Subcutaneous adipose tissue (tissue), 4 donors: ENCODE measurements around the gene STN1. TPM values are rescaled to one million over a fixed set of nuclear protein-coding genes. Genes with fewer than 3 reads are reported as not detected.

ENCODE experiments used
- total RNA-seq, 4 donors: library from RNA; depleted of rRNA; stranded (reverse); fragments of >200 nt; gene quantifications; one replicate each; pipeline ENCODE4 v1.1.0, GENCODE V29; 2016
- TF ChIP-seq, protein P1 (sequence below): fragments of 450-650 bp; IDR thresholded peaks from one replicate; pipeline ENCODE4 v1.5.1; 2016; ENCODE audit warnings: low read depth, mild to moderate bottlenecking, control low read depth, antibody characterized with exemption, moderate library complexity

The STN1 gene
- total RNA-seq, 4 donors from 2014 or later: 16.6 to 28.4 (median 24.7) TPM

DNA sequence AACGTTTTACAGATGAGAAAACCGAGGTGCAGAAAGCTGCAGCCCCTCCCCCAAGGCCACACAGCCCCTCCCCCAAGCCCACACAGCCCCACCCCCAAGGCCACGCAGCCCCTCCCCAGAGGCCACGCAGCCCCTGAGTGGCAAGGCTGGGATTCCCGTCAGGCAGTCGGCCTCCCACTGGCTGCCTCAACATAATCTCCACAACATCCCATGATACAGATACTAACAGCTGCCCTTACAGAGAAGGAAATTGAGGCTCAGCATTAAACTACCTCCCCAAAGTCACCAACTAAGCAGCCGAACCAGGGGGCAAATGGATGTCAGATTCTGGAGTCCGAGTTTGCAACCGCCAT, 78.5 kb downstream of the STN1 start:
- TF ChIP-seq, protein P1, sequence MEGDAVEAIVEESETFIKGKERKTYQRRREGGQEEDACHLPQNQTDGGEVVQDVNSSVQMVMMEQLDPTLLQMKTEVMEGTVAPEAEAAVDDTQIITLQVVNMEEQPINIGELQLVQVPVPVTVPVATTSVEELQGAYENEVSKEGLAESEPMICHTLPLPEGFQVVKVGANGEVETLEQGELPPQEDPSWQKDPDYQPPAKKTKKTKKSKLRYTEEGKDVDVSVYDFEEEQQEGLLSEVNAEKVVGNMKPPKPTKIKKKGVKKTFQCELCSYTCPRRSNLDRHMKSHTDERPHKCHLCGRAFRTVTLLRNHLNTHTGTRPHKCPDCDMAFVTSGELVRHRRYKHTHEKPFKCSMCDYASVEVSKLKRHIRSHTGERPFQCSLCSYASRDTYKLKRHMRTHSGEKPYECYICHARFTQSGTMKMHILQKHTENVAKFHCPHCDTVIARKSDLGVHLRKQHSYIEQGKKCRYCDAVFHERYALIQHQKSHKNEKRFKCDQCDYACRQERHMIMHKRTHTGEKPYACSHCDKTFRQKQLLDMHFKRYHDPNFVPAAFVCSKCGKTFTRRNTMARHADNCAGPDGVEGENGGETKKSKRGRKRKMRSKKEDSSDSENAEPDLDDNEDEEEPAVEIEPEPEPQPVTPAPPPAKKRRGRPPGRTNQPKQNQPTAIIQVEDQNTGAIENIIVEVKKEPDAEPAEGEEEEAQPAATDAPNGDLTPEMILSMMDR: no peak

DNA sequence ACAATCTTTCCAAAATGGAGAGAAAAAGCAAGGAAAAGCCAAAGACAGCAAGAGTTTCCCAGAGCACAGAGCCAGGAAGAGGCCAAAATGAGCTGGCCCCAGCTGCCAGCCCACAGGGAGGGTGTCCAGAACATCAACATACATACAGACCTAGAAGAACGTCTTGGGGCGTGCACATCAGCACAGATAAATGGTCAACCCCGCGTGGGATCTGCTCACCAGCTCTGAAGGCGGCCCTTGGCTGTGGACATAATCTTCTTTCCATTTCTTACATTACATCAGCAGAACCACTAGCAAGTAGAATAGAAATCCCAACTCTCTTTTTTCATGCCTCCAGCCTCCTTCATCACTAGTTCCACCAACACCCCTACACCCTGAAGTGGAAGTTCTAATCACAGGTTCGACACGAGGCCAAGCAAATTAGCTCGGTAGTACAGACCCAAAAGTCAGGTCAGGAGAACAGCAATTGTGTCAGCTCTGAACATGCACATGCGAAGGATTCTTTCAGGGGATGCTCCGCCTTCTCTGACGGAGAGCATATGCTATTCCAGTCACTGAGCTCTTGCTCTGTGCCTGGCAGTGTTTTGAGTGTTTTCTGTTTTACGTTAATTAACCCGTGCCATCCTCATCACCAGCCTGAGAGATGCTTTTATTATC, 79.0 kb downstream of the STN1 start:
- TF ChIP-seq, protein P1: no peak

DNA sequence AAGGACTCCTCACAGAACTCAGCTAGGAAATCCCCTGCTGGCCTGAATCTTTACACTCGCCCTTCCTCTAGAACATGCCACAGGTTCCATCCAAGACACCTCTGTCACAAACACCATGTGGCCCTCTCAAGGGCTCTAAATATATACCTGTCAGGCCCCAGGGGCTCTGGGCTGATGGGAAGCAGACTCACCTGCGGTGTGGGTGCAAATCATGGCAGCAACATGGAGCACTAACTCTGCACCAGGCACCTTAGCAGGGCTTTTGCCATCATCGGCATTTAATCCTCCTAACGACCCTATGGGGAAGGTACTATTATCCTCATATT, 80.0 kb downstream of the STN1 start:
- TF ChIP-seq, protein P1: no peak

DNA sequence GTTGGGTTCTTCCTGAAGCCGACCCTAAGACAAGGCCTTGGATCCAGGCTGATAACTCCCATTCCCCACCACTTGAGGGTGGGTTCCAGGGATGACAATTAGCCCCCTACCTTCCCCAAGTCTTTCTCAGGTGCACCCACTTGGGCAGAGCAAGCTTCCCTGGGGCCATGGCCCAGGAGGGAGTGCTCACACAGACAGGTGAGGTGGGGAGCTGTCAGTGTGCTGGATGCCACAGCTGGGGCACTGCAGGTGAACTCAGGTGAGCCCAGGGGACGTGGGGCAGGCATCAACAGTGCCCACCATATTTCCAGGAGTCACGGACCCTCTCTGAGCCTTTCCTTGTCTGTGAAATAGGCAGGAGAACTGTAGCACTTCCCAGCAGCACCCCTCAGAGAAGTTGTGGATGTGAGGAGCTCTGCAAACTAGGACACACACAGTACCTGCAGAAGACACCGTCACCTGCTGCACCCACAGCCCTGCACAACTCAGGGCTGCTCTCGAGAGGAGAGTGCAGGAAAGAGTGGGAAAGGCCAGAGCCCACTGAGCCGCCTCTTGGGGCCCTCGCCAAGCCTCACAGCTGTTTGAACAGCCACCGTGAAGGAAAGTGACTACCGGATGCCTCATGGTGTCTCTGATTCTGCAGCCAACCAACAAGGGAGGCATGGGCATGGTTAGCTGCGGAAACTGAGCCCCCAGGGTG, 80.5 kb downstream of the STN1 start:
- TF ChIP-seq, protein P1: no peak

DNA sequence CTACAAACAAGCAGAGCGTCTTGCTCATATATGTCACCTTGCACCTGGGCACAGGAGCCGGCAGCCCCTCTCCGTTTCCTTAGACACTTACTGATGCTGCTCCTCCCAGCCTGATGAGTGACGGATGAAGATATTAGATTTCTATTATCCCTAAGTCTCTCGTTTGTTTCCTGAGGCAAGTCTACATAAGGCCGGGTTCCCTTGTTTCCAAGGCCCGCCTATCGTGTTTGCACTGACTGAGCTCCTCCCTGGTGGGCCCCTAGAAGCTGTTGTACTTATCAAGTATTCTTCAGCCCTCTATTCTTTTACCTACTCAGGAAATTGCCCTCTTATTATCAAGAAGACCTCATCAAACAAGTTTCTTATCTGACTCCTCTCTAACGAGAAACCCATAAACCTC, 81.1 kb downstream of the STN1 start:
- TF ChIP-seq, protein P1: no peak

DNA sequence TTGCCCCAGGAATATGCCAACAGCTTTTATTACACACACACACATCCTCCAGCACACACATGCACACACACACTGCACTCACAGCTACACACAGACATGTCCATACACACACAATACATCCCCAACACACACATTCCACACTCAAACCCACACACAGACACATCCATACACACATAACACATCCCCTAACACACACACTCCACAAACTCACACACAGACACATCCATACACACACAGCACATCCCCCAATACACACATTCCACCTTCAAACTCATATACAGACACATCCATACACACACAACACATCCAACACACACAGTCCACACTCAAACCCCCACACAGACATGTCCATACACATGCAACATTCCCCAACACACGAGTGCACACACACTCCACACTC, 81.7 kb downstream of the STN1 start:
- TF ChIP-seq, protein P1: no peak

DNA sequence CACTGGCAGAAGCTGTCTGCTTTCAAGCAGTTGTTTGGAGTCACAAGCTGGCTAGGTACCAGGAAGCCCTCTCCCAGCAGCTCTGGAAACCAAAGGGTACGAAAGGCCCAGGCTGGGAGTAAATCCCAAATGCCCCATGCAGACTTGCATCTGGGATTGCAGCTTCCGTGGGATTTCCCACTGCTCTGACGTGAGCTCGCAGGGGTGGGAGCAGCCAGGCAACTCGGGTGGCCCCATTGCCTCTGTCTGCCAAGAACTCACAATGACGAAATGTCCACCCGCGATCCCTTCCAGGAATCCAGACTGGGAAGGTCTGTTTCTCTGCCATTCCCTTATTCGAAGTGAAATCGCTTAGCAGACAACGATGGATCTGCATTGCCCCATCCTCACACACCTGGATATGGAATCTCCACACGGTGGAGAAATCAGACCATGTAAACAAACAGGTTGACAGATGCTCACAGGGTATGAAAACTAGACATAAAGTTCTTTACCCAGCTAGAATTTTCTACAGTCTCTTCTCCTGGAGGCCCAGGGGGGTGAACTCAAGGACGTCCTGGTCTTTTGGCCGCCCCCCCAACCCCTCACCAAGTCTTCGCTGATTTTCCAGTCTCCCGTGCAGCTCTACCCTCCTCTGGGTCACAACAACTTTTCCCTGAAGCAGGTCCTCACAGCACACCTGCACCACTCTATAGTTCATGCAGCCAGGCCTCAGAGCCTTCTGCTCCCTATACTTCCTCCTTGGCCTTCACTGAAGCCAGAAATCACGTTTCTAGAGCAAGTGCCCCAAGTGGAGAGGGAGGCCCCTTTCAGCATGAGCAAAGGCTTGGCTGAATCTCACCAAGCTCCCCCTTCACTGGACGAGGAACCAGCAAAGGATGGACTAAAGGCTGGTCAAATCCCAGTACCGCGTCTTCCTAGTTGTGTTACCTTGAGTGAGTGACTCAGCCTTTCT, 82.6 kb downstream of the STN1 start:
- TF ChIP-seq, protein P1: no peak
